Ovary (tissue), 3 donors: ENCODE results near the gene AATK.

ENCODE experiments used
- CTCF ChIP-seq, 3 donors: fragments of 450-650 bp in 2 of 3; fragments of 200-600 bp in 1 of 3; IDR thresholded peaks; one replicate each; pipeline versions ENCODE4 v1.5.1 to v1.8.0; 2016 to 2022; ENCODE audit warnings: antibody characterized with exemption in 3 of 3, mild to moderate bottlenecking in 1 of 3
- EP300 ChIP-seq: sonication (generic); formaldehyde crosslinking; IDR thresholded peaks from one replicate; pipeline ENCODE4 v1.6.1; 2017; ENCODE audit warnings: antibody characterized with exemption
- POLR2A ChIP-seq: fragments of 450-650 bp; IDR thresholded peaks from one replicate; pipeline ENCODE4 v1.6.1; 2017; ENCODE audit warnings: antibody characterized with exemption, mild to moderate bottlenecking, moderate library complexity
- donor health status: DM: no; HTN: no; CAD: no.

GRCh38 chr17:81198826-81199481 is 32.9 kb upstream of the AATK start:
- TF ChIP-seq CTCF (IDR thresholded peaks at IDR 0.05) (no peak), POLR2A (no peak), EP300 (no peak)
